ENCODE results near the gene IMP3.
"Not testable (repeated sequence)": the region's sequence is repeated elsewhere in the genome, so short reads cannot be mapped to it uniquely, and the experiment has no call there.

The IMP3 gene

GRCh38 chr15:75650908-75651809 lies 11.1 kb upstream of the IMP3 start:
- DNase-seq (ENCODE audit: low read depth in 2 of 2): no peak

- DNase-seq (ENCODE audit: low read depth in 2 of 2): no peak
These were observed 9.8 kb upstream of the IMP3 start for GRCh38 chr15:75649848-75650247.

GRCh38 chr15:75649045-75649761 lies 9.2 kb upstream of the IMP3 start:
- DNase-seq (ENCODE audit: low read depth in 2 of 2): no peak

- DNase-seq (ENCODE audit: low read depth in 2 of 2): no peak
These were observed 8.4 kb upstream of the IMP3 start for GRCh38 chr15:75648156-75649000.

- DNase-seq (ENCODE audit: low read depth in 2 of 2): peak; percentile 33 to 52
These were observed 7.5 kb upstream of the IMP3 start, which contains the start of gene SNX33 for GRCh38 chr15:75647370-75648155. SNX33 (plus strand) TSS chr15:75647912; CDS start chr15:75649103, 1,191 bp downstream.

- no peak for DNase-seq (ENCODE audit: low read depth in 2 of 2)
These were observed 6.9 kb upstream of the IMP3 start for GRCh38 chr15:75646944-75647364.

GRCh38 chr15:75646112-75646943 lies 6.3 kb upstream of the IMP3 start:
- no peak for DNase-seq (ENCODE audit: low read depth in 2 of 2)

- DNase-seq (ENCODE audit: low read depth in 2 of 2): no peak
These were observed 4.4 kb upstream of the IMP3 start for GRCh38 chr15:75644376-75644775.

GRCh38 chr15:75641603-75642002 lies 1.6 kb upstream of the IMP3 start:
- no peak for DNase-seq (ENCODE audit: low read depth in 2 of 2)

- no peak for DNase-seq (ENCODE audit: low read depth in 2 of 2)
These were observed 1.1 kb upstream of the IMP3 start for GRCh38 chr15:75641179-75641503.

- DNase-seq (ENCODE audit: low read depth in 2 of 2): peak; percentile 21 to 48
These were observed 607 bp upstream of the IMP3 start for GRCh38 chr15:75640483-75641178.

GRCh38 chr15:75639191-75639708 lies 774 bp downstream of the IMP3 start:
- no peak for DNase-seq (ENCODE audit: low read depth in 2 of 2)

- no peak for DNase-seq (ENCODE audit: low read depth in 2 of 2)
These were observed 2.6 kb downstream of the IMP3 start for GRCh38 chr15:75637245-75638009.

GRCh38 chr15:75636026-75636425 lies 4.0 kb downstream of the IMP3 start:
- DNase-seq (ENCODE audit: low read depth in 2 of 2): no peak

GRCh38 chr15:75633922-75634321 lies 6.1 kb downstream of the IMP3 start:
- not testable (repeated sequence) for DNase-seq (ENCODE audit: low read depth in 2 of 2)

- DNase-seq (ENCODE audit: low read depth in 2 of 2): no peak
These were observed 8.1 kb downstream of the IMP3 start for GRCh38 chr15:75631935-75632334.

- peak; percentile 89 to 92 for DNase-seq (ENCODE audit: low read depth in 2 of 2)
These were observed 14.3 kb downstream of the IMP3 start, which contains the start of gene SNUPN for GRCh38 chr15:75625542-75626347. SNUPN (minus strand) TSS chr15:75625725; CDS start chr15:75621051, 4,674 bp downstream.

- DNase-seq (ENCODE audit: low read depth in 2 of 2): no peak
These were observed 17.5 kb downstream of the IMP3 start for GRCh38 chr15:75622505-75622904.
